ENCODE measurements around the gene WFIKKN2. TPM values are rescaled to one million over a fixed set of nuclear protein-coding genes. Genes with fewer than 3 reads are reported as not detected.

WFIKKN2 gene
- total and polyA plus RNA-seq, 2 of the 13 experiments (the other 11 are each of a cell fraction or from before 2014, with no cell fraction given): not detected

GRCh38 chr17:50844117-50844700 is 8.8 kb downstream of the WFIKKN2 start (continued):
- TF ChIP-seq TFDP1 (CRISPR knock-in tag; IDR thresholded peaks at IDR 0.05; ENCODE audit: borderline replicate concordance): no peak
- no peak for TF ChIP-seq NR2F1 (CRISPR knock-in tag; IDR thresholded peaks at IDR 0.05)
- TF ChIP-seq ZMYM2 (CRISPR knock-in tag; IDR thresholded peaks at IDR 0.05): peak; percentile 78; the same call in 1 of the 2 replicates
- 0 out of 2 replicates have a peak, but pooled peaks have one; percentile 42 for TF ChIP-seq ZNF256 (CRISPR knock-in tag; conservative IDR thresholded peaks at IDR 0.05)
- peak; percentile 53; the same call in 1 of the 2 replicates for TF ChIP-seq YEATS4 (CRISPR knock-in tag; IDR thresholded peaks at IDR 0.05; ENCODE audit: borderline replicate concordance)
- no peak for TF ChIP-seq ZNF17 (CRISPR knock-in tag; IDR thresholded peaks at IDR 0.05)
- no peak for TF ChIP-seq ZNF781 (CRISPR knock-in tag; IDR thresholded peaks at IDR 0.05; ENCODE audit: borderline replicate concordance, not compliant biosample characterization)
- TF ChIP-seq ZFP91 (CRISPR knock-in tag; IDR thresholded peaks at IDR 0.05; ENCODE audit: borderline replicate concordance): peak; percentile 54
- TF ChIP-seq HNRNPLL (IDR thresholded peaks at IDR 0.05; ENCODE audit: low read depth, low read length, poor library complexity, severe bottlenecking): peak; percentile 63
- TF ChIP-seq CC2D1A (CRISPR knock-in tag; IDR thresholded peaks at IDR 0.05): no peak
- TF ChIP-seq, protein P1, sequence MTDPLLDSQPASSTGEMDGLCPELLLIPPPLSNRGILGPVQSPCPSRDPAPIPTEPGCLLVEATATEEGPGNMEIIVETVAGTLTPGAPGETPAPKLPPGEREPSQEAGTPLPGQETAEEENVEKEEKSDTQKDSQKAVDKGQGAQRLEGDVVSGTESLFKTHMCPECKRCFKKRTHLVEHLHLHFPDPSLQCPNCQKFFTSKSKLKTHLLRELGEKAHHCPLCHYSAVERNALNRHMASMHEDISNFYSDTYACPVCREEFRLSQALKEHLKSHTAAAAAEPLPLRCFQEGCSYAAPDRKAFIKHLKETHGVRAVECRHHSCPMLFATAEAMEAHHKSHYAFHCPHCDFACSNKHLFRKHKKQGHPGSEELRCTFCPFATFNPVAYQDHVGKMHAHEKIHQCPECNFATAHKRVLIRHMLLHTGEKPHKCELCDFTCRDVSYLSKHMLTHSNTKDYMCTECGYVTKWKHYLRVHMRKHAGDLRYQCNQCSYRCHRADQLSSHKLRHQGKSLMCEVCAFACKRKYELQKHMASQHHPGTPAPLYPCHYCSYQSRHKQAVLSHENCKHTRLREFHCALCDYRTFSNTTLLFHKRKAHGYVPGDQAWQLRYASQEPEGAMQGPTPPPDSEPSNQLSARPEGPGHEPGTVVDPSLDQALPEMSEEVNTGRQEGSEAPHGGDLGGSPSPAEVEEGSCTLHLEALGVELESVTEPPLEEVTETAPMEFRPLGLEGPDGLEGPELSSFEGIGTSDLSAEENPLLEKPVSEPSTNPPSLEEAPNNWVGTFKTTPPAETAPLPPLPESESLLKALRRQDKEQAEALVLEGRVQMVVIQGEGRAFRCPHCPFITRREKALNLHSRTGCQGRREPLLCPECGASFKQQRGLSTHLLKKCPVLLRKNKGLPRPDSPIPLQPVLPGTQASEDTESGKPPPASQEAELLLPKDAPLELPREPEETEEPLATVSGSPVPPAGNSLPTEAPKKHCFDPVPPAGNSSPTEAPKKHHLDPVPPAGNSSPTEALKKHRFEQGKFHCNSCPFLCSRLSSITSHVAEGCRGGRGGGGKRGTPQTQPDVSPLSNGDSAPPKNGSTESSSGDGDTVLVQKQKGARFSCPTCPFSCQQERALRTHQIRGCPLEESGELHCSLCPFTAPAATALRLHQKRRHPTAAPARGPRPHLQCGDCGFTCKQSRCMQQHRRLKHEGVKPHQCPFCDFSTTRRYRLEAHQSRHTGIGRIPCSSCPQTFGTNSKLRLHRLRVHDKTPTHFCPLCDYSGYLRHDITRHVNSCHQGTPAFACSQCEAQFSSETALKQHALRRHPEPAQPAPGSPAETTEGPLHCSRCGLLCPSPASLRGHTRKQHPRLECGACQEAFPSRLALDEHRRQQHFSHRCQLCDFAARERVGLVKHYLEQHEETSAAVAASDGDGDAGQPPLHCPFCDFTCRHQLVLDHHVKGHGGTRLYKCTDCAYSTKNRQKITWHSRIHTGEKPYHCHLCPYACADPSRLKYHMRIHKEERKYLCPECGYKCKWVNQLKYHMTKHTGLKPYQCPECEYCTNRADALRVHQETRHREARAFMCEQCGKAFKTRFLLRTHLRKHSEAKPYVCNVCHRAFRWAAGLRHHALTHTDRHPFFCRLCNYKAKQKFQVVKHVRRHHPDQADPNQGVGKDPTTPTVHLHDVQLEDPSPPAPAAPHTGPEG (CRISPR knock-in tag; IDR thresholded peaks at IDR 0.05): peak; percentile 61; the same call in 1 of the 2 replicates
- TF ChIP-seq ZNF83 (CRISPR knock-in tag; IDR thresholded peaks at IDR 0.05; ENCODE audit: borderline replicate concordance): no peak
- peak; percentile 87; the same call in 1 of the 2 replicates for TF ChIP-seq ESRRA (CRISPR knock-in tag; IDR thresholded peaks at IDR 0.05; ENCODE audit: low read depth)
- peak; percentile 84 for TF ChIP-seq RCOR2 (CRISPR knock-in tag; IDR thresholded peaks at IDR 0.05)
- TF ChIP-seq RAD51 (IDR thresholded peaks at IDR 0.05; ENCODE audit: borderline replicate concordance): no peak
- no peak for TF ChIP-seq ZBTB1 (CRISPR knock-in tag; IDR thresholded peaks at IDR 0.05; ENCODE audit: borderline replicate concordance)
- no peak for TF ChIP-seq KDM5A (IDR thresholded peaks at IDR 0.05; ENCODE audit: borderline replicate concordance, low read length)
- peak; percentile 93 for TF ChIP-seq SKI (IDR thresholded peaks at IDR 0.05; ENCODE audit: partially characterized antibody)
- TF ChIP-seq KLF16 (CRISPR knock-in tag; IDR thresholded peaks at IDR 0.05): peak in 1 of 2 experiments; percentile 27; a peak in 1 of 4 replicates
- no peak for TF ChIP-seq HOXA7 (CRISPR knock-in tag; IDR thresholded peaks at IDR 0.05)
- no peak for TF ChIP-seq HCFC1 (IDR thresholded peaks at IDR 0.05; ENCODE audit: low read depth, low read length)
